Lower lobe of right lung (tissue), 2 donors: ENCODE measurements around the gene FBXW7. TPM values are rescaled to one million over a fixed set of nuclear protein-coding genes. Genes with fewer than 3 reads are reported as not detected.

Experiments used
- ATAC-seq, 2 donors: fragments of 200-7000 bp; cut with Tn5 transposase; one replicate each; pipeline ENCODE4 v1.9.1; 2020 to 2022; ENCODE audit warnings: mild to moderate bottlenecking in 2 of 2, moderate library complexity in 2 of 2
- DNase-seq: peaks from one replicate; pipeline ENCODE4 v3.0.0-alpha.2; 2020
- H3K27ac ChIP-seq: fragments of 200-600 bp; one replicate; pipeline ENCODE4 v1.8.0; 2022
- H3K27me3 ChIP-seq: fragments of 200-600 bp; one replicate; pipeline ENCODE4 v1.8.0; 2022; ENCODE audit warnings: low read depth
- H3K36me3 ChIP-seq: fragments of 200-600 bp; one replicate; pipeline ENCODE4 v1.8.0; 2022; ENCODE audit warnings: mild to moderate bottlenecking
- H3K4me1 ChIP-seq: fragments of 200-600 bp; one replicate; pipeline ENCODE4 v1.8.0; 2022
- H3K4me3 ChIP-seq: fragments of 200-600 bp; one replicate; pipeline ENCODE4 v1.8.0; 2022; ENCODE audit warnings: mild to moderate bottlenecking
- H3K9me3 ChIP-seq: fragments of 200-600 bp; one replicate; pipeline ENCODE4 v1.8.0; 2022
- intact Hi-C: fragments of 100-400 bp; cut with DNase I; formaldehyde crosslinking; loops from one replicate; pipeline ENCODE4 v1.11.0; 2022
- total RNA-seq: library from RNA; stranded (reverse); fragmentation: NEBNext Ultra II Directional; extraction: Animal tissue kit (Norgen Biotek cat#: 25700); gene quantifications from one replicate; pipeline ENCODE4 v1.2.1, GENCODE V29; 2021
- TF ChIP-seq, protein P1 (sequence below): fragments of 200-600 bp; IDR thresholded peaks from one replicate; pipeline ENCODE4 v1.8.0; 2022; ENCODE audit warnings: antibody characterized with exemption, mild to moderate bottlenecking
- donor health status: DM: no; HTN: yes; CAD: no; lungs with severe emphysema.

Gene FBXW7
- total RNA-seq, 1 donor from 2014 or later: 39.6 TPM

DNA sequence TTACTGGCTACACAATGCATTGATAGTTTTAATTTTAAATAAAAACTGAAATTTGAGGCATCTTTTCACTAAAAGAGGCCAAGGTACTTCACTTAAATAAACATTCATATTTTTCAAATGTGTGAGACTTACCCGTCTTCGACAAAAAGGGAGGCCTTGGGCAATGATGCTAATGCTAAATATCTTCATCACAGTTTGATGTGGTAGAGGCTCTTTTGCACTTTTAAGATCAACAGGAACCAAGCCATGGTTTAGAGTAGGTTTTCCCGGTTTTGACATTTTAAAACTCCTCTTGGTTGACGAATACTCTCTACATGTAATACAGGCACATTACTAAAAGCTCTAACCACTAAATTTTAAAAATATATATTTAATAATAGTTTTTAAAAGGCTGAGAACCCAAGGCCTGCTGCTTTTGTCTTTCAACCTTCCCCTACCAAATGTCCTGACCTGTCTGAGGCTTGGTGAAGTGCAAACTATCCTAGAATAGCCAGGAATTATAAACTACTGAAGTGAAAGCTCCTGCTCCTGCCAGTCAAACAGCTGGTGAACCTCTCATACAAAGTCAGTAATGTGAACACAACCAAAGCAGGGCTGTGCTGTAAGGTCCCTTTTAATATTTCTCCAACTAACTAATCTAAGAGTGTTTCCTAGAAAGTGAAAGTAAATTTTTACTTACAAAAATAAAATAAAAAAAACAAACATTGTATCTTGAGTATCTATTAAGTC, 153.7 kb downstream of the FBXW7 start:
- Histone ChIP-seq H3K36me3 (no peaks in the 10 kb centered on the region), H3K9me3 (no peaks in the 10 kb centered on the region), H3K4me1 (no peaks in the 10 kb centered on the region), H3K27me3 (no peaks in the 10 kb centered on the region), H3K4me3 (peak overlapping the region; percentile 22), H3K27ac (peak overlapping the region; percentile 52)
- peak; percentile 62 to 75 for ATAC-seq
- TF ChIP-seq, protein P1, sequence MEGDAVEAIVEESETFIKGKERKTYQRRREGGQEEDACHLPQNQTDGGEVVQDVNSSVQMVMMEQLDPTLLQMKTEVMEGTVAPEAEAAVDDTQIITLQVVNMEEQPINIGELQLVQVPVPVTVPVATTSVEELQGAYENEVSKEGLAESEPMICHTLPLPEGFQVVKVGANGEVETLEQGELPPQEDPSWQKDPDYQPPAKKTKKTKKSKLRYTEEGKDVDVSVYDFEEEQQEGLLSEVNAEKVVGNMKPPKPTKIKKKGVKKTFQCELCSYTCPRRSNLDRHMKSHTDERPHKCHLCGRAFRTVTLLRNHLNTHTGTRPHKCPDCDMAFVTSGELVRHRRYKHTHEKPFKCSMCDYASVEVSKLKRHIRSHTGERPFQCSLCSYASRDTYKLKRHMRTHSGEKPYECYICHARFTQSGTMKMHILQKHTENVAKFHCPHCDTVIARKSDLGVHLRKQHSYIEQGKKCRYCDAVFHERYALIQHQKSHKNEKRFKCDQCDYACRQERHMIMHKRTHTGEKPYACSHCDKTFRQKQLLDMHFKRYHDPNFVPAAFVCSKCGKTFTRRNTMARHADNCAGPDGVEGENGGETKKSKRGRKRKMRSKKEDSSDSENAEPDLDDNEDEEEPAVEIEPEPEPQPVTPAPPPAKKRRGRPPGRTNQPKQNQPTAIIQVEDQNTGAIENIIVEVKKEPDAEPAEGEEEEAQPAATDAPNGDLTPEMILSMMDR: no peak
- no peak for DNase-seq
- intact Hi-C loops: no loop called here

DNA sequence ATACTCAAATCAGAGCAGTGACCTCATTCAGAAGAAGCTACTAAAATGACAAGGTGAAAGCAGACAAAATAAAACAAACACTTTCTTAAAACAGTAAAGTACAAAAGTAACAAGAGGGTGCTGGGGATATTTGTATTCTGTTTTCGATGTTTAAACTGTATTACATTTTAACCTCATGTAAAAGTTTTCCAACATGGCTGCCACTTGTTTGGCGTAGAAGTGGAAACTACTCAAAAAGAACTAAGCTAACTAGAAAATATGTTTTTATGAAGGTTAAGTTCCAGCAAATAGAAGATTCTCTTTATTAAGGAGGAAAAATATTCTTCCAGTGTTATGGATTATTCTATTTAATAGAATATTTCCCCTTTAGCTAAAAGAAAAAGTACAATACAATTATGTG, 155.0 kb downstream of the FBXW7 start:
- Histone ChIP-seq H3K27me3 (no peaks in the 10 kb centered on the region), H3K9me3 (no peaks in the 10 kb centered on the region), H3K27ac (peak overlapping the region; percentile 52), H3K4me3 (no peak overlapping the region), H3K4me1 (no peaks in the 10 kb centered on the region), H3K36me3 (no peaks in the 10 kb centered on the region)
- DNase-seq (no peak), ATAC-seq (no peak)
- TF ChIP-seq, protein P1: no peak
- intact Hi-C loops: no loop called here

DNA sequence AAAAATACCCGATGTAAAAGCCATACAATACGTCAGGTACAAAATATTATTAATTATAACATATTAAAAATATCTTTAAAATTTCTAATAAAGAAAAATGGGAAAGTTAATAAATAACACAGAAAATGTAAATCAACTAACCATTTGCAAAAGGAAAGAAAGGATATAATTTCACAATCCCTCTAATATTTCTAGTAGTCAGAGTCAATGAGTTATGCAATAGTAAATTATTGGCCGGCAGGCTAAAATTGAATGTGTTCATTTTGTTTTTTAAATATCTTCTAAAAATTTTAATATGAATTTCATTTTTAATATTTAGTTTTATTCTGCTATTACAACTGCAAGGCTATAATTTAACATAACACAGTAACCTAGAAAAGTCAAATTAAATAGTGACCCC, 155.7 kb downstream of the FBXW7 start:
- Histone ChIP-seq H3K4me1 (no peaks in the 10 kb centered on the region), H3K36me3 (no peaks in the 10 kb centered on the region), H3K9me3 (no peaks in the 10 kb centered on the region), H3K27ac (no peak overlapping the region), H3K4me3 (no peak overlapping the region), H3K27me3 (no peaks in the 10 kb centered on the region)
- intact Hi-C loops: no loop called here
- DNase-seq: no peak
- no peak for ATAC-seq
- TF ChIP-seq, protein P1: no peak

DNA sequence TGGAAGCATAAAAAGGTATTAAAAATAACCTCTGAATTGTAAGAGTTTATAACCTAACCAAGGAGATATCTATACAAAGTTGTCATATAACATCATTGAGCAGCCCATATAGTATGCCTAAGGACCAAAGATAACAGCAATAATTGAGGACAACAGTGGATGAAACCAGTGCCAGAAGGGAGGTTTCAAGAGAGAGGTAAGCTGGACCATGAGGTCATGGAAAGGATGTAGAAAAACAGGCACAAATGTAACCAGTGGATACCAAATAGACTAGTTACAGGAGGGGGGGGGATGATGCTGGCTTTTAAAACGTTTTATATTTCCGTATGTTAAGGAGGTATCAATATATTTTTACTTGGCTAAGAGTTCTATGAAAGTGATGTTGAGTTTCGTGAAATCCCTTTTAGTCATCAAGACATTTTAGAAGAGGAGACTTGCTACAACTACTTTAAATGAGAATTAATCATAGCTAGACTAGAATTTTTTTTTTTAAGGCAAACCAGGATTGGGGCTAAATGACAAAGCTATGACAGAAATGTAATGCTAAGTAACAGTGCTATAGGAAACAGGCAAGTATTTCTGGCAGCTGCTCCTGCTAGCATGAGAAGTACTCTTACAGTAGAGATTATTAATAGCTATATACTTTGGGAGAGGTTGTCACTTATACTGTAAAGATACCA, 161.1 kb downstream of the FBXW7 start:
- Histone ChIP-seq H3K27ac (no peak overlapping the region), H3K27me3 (no peaks in the 10 kb centered on the region), H3K4me3 (no peak overlapping the region), H3K36me3 (no peaks in the 10 kb centered on the region), H3K9me3 (no peaks in the 10 kb centered on the region), H3K4me1 (no peaks in the 10 kb centered on the region)
- ATAC-seq (no peak), DNase-seq (no peak)
- intact Hi-C loops: no loop called here
- TF ChIP-seq, protein P1: no peak

DNA sequence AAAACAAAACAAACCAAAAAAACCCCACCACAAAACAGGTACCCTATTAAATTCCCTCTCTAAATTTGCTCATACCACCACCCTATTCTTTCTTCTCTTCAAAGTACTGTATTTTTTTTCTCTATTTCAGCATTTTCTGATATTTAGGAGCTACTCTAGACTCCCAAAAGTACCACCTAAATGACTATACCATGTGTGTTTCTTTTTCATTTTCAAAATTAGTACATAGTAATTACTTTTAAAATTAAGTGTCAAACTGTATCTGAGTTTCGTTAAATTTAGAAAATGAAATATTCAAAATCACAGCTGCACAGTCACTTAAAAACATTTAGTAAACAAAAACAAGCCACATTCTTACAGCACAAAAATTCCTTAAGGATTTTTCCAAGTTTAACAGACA, 161.7 kb downstream of the FBXW7 start:
- no peak overlapping the region for H3K27ac ChIP-seq
- DNase-seq (no peak), ATAC-seq (no peak)
- H3K36me3 ChIP-seq: no peaks in the 10 kb centered on the region
- intact Hi-C loops: no loop called here
- no peak overlapping the region for H3K4me3 ChIP-seq
- TF ChIP-seq, protein P1: no peak
- no peaks in the 10 kb centered on the region for H3K9me3 ChIP-seq
- H3K4me1 ChIP-seq: no peaks in the 10 kb centered on the region
- no peaks in the 10 kb centered on the region for H3K27me3 ChIP-seq
